NCI-H2029 (cell line): ENCODE measurements around the gene SEMA5B.

ENCODE experiments used
- DNase-seq: peaks from one replicate; lab custom pipeline; 2025; lab: John Stamatoyannopoulos, UW

The SEMA5B gene

GRCh38 chr3:123024056-123024455, 3.5 kb downstream of the SEMA5B start:
- no peak for DNase-seq

- no peak for DNase-seq
Measured at GRCh38 chr3:123021996-123022510, 5.5 kb downstream of the SEMA5B start.

GRCh38 chr3:123021388-123021787, 6.2 kb downstream of the SEMA5B start:
- DNase-seq = no peak

- no peak for DNase-seq
Measured at GRCh38 chr3:123020709-123021108, 6.9 kb downstream of the SEMA5B start.

GRCh38 chr3:123019591-123019990, 8.0 kb downstream of the SEMA5B start:
- DNase-seq = no peak

GRCh38 chr3:123019161-123019560, 8.4 kb downstream of the SEMA5B start:
- no peak for DNase-seq

- no peak for DNase-seq
Measured at GRCh38 chr3:123018683-123019082, 8.9 kb downstream of the SEMA5B start.

GRCh38 chr3:123015596-123015995, 12.0 kb downstream of the SEMA5B start:
- no peak for DNase-seq

GRCh38 chr3:123013876-123014275, 13.7 kb downstream of the SEMA5B start:
- no peak for DNase-seq

GRCh38 chr3:123012652-123013051, 14.9 kb downstream of the SEMA5B start:
- DNase-seq = no peak

GRCh38 chr3:123011447-123011846, 16.1 kb downstream of the SEMA5B start:
- no peak for DNase-seq

- DNase-seq = no peak
Measured at GRCh38 chr3:123008840-123009239, 18.7 kb downstream of the SEMA5B start.

GRCh38 chr3:123006609-123007008, 21.0 kb downstream of the SEMA5B start:
- DNase-seq = no peak

- DNase-seq = no peak
Measured at GRCh38 chr3:123005291-123005690, 22.3 kb downstream of the SEMA5B start.

- DNase-seq = no peak
Measured at GRCh38 chr3:123004201-123004918, 23.2 kb downstream of the SEMA5B start.

GRCh38 chr3:123002749-123003497, 24.6 kb downstream of the SEMA5B start:
- no peak for DNase-seq

GRCh38 chr3:123002100-123002748, 25.3 kb downstream of the SEMA5B start:
- DNase-seq = no peak

- no peak for DNase-seq
Measured at GRCh38 chr3:122998856-122999255, 28.7 kb downstream of the SEMA5B start.

GRCh38 chr3:122998206-122998605, 29.4 kb downstream of the SEMA5B start:
- no peak for DNase-seq

GRCh38 chr3:122996038-122996580, 31.5 kb downstream of the SEMA5B start:
- DNase-seq = no peak

GRCh38 chr3:122994954-122995353, 32.6 kb downstream of the SEMA5B start:
- DNase-seq = no peak
